ENCODE results near the gene DCN.
"Not testable (repeated sequence)": the region's sequence is repeated elsewhere in the genome, so short reads cannot be mapped to it uniquely, and the experiment has no call there.

Gene DCN

GRCh38 chr12:91182636-91183455 is at the start of gene DCN:
Gene DCN, minus strand, starts transcription at chr12:91182817. Its CDS starts 4,265 bp downstream, at chr12:91178552.
- DNase-seq = no peak

GRCh38 chr12:91230841-91231240 is 48.2 kb upstream of the DCN start:
- DNase-seq = no peak

GRCh38 chr12:91226951-91227350 is 44.3 kb upstream of the DCN start:
- no peak for DNase-seq

GRCh38 chr12:91225316-91225715 is 42.7 kb upstream of the DCN start:
- DNase-seq = no peak

GRCh38 chr12:91224401-91224800 is 41.8 kb upstream of the DCN start:
- DNase-seq = no peak

- DNase-seq = no peak
Observed at GRCh38 chr12:91222746-91223145, 40.1 kb upstream of the DCN start.

- no peak for DNase-seq
Observed at GRCh38 chr12:91219919-91220318, 37.3 kb upstream of the DCN start.

- DNase-seq = no peak
Observed at GRCh38 chr12:91219511-91219910, 36.9 kb upstream of the DCN start.

- DNase-seq = no peak
Observed at GRCh38 chr12:91216871-91217270, 34.3 kb upstream of the DCN start.

GRCh38 chr12:91215940-91216454 is 33.4 kb upstream of the DCN start:
- no peak for DNase-seq

GRCh38 chr12:91211866-91212265 is 29.2 kb upstream of the DCN start:
- DNase-seq = no peak

- no peak for DNase-seq
Observed at GRCh38 chr12:91210618-91211017, 28.0 kb upstream of the DCN start.

GRCh38 chr12:91210144-91210543 is 27.5 kb upstream of the DCN start:
- DNase-seq = no peak

GRCh38 chr12:91207301-91207700 is 24.7 kb upstream of the DCN start:
- DNase-seq = not testable (repeated sequence)

- DNase-seq = no peak
Observed at GRCh38 chr12:91205811-91206210, 23.2 kb upstream of the DCN start.

GRCh38 chr12:91204421-91204820 is 21.8 kb upstream of the DCN start:
- DNase-seq = no peak

GRCh38 chr12:91203610-91204009 is 21.0 kb upstream of the DCN start:
- DNase-seq = no peak

- DNase-seq = no peak
Observed at GRCh38 chr12:91202390-91202789, 19.8 kb upstream of the DCN start.

GRCh38 chr12:91196436-91196835 is 13.8 kb upstream of the DCN start:
- DNase-seq = no peak

GRCh38 chr12:91194500-91194899 is 11.9 kb upstream of the DCN start:
- DNase-seq = no peak

- DNase-seq = no peak
Observed at GRCh38 chr12:91191513-91192111, 9.0 kb upstream of the DCN start.

- DNase-seq = no peak
Observed at GRCh38 chr12:91189516-91189915, 6.9 kb upstream of the DCN start.

GRCh38 chr12:91188778-91189177 is 6.2 kb upstream of the DCN start:
- no peak for DNase-seq

- no peak for DNase-seq
Observed at GRCh38 chr12:91186156-91186555, 3.5 kb upstream of the DCN start.
